ENCODE measurements around the gene IL20.
"Not testable (repeated sequence)": the region's sequence is repeated elsewhere in the genome, so short reads cannot be mapped to it uniquely, and the experiment has no call there.

Gene IL20

DNA sequence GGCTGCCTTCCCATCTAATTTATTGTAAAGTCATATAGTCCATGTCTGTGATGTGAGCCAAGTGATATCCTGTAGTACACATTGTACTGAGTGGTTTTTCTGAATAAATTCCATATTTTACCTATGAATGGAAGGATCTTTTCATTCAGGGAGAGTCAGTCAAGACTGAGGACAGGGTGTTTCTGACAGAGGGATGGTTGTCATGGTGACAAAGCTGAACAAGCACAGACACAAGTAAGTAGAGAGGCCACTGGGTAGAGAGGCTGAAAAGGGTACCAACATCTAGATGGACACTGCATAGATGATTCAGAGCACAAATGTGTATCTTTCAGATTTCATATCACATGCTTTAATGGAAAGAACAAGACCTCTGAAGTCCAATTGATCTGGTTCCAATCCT is 22.6 kb upstream of the IL20 start:
- DNase-seq (ENCODE audit: low read depth in 3 of 3) = no peak

DNA sequence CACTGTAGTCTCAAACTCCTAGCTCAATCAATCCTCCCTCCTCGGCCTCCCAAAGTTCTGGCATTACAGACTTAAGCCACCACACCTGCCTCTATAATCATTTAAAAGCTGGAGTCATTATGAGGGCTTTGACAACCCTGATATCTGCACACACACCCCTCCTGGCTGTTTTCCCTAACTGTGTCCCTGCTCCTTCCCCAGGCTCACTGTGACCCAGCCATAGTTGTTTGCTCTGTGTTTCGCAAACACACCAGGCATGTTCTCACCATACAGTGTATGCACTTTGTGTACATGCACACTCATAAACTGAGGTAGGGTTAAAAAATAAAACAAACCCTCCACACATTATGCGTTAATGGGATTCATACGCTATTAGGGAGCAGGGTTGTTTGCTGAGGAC is 21.8 kb upstream of the IL20 start:
- DNase-seq (ENCODE audit: low read depth in 3 of 3) = no peak

DNA sequence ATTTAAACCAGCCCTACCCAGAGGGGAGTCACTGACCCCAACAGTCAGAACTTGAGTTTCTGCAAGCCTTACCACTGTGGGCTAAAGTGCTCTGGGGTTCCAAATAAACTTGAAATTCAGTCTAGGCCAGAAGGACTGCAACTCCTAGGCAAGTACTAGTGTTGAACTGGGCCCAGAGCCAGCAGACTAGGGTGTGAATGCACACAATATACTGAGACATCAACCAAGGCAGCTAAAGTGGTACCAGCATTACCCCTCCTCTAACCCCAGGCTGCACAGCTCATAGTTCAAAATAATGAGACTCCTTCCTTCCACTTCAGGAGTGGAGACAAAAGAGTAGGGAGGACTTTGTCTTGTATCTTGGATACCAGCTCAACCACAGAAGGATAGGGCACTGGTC is 18.9 kb upstream of the IL20 start:
- no peak for DNase-seq (ENCODE audit: low read depth in 3 of 3)

DNA sequence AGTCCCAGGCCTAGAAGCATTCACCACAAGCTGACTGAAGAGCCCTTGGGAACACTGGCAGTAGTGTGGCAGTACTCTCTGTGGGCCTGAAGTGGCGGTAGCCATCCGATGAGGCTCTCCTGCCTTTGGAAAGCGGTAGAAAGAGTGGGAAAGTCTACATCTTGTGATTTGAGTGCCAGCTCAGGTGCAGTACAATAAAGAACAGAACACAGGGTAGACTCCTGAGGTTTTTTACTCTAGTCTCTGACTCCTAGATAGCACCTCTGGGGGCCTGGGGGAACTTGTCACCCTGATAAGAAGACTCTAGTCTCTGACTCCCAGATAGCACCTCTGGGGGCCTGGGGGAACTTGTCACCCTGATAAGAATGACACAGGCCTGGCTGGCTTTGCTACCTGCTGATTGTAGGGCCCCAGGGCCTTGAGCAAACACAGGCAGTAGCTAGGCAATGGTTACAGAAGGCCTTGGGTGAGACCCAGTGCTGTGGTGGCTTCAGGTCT is 18.0 kb upstream of the IL20 start:
- no peak for DNase-seq (ENCODE audit: low read depth in 3 of 3)

DNA sequence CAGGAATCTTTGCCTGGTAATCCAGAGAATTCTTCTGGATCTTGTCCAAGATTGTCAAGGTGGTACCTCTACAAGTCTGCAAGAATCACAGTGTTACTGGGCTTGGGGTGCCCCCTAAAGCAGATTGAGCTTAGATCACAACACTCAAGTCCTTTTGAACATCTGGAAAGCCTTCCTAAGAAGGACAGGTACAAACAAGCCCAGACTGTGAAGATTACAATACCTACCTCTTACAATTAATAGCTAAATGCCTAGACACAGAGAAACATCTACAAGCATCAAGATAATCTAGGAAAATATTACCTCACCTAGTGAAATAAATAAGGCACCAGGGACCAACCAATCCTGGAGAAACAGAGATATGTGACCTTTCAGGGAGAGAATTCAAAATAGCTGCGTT is 17.5 kb upstream of the IL20 start:
- DNase-seq (ENCODE audit: low read depth in 3 of 3) = no peak

DNA sequence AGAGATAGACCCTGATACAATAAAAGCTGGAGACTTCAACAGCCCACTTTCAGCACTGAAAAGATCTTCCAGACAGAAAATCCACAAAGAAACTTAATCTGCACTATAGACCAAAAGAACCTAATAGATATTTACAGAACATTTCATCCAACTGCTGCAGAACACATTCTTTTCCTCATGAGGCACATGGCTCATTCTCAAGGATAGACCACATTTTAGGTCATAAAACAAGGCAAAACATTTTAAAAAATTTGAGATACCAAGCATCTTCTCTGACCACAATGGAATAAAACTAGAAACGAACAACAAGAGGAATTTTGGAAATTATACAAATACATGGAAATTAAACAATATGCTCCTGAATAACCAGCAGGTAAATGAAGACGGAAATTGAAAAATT is 15.0 kb upstream of the IL20 start:
- no peak for DNase-seq (ENCODE audit: low read depth in 3 of 3)

DNA sequence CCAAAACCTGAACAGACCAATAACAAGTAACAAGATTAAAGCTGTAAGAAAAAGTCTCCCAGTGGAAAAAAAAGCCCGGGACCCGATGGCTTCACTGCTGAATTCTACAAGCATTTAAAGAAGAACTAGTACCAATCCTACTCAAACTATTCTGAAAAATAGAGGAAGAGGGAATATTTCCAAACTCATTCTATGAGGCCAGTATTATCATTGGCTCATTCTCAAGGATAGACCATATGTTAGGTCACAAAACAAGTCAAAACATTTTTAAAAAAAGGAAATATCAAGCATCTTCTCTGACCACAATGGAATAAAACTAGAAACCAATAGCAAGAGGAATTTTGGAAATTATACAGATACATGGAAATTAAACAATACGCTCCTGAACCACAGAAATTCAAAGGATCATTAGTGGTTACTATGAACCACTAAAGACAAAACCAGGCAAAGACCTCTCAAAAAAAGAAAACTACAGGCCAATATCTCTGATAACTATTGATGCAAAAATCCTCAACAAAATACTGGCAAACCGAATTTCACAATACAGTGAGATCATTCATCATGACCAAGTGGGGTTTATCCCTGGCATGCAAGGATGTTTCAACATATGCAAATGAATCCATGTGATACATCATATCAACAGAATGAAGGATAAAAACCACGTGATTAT is 13.9 kb upstream of the IL20 start:
- no peak for DNase-seq (ENCODE audit: low read depth in 3 of 3)

DNA sequence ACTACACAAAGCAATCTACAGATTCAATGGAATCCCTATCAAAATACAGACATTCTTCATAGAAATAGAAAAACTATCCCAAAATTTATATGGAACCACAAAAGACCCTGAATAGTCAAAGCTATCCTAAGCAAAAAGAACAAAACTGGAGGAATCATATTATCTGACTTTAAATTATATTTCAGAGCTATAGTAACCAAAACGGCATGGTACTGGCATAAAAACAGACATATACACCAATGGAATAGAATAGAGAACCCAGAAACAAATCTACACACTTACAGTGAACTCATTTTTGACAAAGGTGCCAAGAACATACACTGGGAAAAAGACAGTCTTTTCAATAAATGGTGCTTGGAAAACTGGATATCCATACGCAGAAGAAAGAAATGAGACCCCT is 12.8 kb upstream of the IL20 start:
- not testable (repeated sequence) for DNase-seq (ENCODE audit: low read depth in 3 of 3)

DNA sequence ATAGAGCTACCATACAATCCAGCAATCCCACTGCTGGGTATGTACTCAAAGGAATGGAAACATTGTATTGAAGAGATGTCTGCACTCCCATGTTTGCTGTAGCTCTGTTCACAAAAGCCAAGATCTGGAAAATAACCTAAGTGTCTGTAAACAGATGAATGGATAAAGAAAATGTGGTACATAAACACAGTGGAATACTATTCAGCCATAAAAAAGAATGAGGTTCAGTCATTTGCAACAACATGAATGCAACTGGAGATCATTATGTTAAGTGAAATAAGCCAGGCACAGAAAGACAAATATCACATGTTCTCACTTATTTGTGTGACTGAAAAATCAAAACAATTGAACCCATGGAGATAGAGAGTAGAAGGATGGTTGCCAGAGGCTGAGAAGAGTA is 11.7 kb upstream of the IL20 start:
- DNase-seq (ENCODE audit: low read depth in 3 of 3) = not testable (repeated sequence)

DNA sequence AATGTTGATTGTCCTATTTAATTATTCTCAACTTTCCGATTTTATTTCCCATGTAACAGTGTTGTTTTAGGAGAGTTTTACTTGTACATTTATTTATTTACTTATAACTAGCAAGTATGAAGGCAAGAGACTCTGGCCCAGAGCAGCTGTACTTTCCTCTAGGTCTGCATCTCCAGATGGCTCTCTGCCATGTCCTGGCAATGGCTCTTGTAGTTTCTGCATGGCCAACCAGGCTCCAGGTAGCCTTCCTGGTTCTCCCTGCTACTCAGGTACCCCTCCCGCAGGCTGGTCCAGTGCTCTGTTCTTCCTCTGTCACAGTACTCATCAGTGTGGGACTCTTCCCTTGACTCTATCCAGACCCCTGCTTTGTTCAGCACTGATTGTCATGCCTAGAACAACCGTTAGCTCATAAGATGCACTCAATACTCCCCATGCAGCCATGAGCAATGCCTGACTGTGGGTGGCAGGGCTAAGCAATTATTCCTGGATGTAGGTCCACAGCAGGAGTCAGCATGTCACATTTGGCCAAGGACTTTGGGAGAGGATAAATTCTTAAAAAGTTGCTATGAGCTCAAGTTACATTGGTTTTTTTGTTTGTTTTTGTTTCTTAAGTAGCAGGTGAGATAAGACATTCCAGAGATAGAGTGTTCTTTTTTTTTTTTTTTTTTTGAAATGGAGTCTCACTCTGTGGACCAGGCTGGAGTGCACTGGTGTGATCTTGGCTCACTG is 10.9 kb upstream of the IL20 start:
- no peak for DNase-seq (ENCODE audit: low read depth in 3 of 3)

DNA sequence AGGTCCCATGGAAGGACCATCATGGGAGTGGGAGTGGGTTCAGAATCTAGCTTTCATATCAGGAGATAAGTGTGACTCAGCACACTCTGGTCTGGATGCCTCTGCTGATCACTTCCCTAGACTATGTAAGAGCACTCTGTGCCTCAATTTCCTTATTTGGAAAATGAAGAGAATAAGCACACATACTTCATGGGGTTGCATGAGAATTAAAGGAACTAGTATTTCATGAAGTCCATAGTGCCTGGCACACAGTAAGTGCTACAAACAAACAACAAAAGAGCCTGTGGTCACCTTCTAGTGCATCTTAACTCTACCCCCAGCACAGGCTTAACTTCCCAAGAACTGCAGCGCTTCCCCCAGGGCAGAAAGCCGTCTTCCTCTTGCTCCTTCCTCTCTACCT is 9.6 kb upstream of the IL20 start:
- DNase-seq (ENCODE audit: low read depth in 3 of 3) = no peak

DNA sequence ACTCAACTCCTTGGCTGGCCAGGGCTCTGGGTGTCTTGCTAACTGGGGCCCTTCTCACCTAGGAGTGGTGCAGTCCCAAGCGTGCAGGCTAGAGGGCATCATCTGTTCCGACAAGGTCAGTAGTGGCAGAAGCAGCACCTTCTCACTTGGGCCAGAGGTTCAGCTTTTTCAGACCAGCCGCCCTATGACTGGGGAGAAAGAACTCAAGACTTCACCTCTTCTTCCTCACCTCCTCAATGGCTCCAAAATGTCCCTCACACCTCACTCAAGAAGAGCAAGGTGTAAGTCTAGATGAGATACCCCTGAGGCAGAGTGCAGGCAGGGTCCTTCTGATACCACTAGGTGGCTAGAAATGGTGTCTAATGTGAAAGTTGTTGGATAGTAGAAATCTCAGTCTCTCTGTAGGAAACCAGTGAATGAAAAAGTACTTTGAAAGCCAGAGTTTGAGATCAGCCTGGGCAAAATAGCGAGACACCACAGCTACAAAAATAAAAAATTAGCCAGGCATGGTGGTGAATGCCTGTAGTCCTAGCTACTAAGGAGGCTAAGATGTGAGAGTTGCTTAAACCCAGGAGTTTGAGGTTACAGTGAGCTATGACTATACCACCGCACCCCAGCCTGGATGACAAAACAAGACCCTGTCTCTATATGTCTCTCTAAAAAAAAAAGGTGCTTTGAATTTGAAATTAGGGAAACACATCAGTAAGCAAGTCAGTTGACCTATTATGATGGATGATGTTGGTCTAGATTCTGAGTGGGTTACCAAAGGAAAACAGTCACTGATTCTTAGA is 8.6 kb upstream of the IL20 start:
- DNase-seq (ENCODE audit: low read depth in 3 of 3) = no peak

DNA sequence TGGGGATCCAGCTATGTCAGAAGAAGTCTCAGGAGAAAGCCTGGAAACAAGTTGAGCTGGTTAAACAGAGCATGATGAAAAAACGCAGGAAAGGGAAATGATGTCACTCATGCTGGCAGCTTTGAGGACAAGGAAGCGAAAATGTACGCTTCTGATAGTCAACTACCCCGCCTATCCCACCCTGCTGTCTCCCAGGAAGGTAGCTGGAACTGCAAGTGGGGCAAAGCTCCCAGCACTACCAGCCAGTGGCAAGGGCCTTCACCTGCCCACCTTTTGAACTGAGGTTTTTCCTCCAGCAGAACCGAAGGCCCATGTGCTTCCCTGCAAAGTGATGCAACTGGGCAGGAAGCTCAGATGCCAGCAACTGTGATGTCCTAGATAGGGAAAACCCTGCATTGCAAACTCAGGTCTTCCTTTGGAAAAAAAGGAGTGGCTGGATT is 6.3 kb upstream of the IL20 start:
- no peak for DNase-seq (ENCODE audit: low read depth in 3 of 3)

DNA sequence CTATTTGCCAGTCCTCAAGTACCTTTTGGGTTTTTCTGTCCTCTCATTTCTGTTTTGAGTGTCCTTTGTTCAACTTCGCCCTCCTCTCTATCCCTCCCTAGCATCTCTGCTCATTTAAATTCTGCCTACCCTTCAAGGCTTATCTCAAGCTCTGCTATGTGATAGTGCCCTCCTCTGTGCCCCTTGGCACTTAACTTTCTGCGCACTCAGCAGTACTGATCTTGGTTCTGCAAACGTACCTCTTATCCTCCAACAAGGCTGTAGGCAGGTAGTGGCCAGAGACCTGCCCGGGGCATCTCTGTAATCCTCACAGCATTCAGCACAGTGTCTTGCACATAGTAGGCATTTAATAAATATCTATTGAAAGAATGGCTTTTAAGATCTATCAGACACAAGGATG is 5.3 kb upstream of the IL20 start:
- no peak for DNase-seq (ENCODE audit: low read depth in 3 of 3)

DNA sequence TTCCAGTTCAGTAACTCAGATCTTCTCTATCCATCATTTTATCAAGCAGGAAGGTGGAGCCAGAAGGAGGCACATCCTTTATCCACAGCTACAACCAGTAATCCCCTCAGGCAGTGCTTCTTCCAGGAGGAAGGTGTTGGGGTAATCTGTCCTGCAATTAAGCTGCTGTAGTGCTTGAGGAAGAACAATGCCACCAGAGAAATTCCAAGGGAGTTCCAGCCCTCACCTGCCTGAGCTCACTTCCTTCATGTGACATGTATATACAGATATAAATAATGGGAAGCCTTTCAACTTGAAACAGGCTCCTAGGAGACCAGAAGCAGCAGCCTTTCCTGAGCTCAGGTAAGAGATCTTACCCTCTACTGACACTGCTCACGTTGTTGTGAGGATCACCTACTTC is 2.2 kb upstream of the IL20 start:
- no peak for DNase-seq (ENCODE audit: low read depth in 3 of 3)

DNA sequence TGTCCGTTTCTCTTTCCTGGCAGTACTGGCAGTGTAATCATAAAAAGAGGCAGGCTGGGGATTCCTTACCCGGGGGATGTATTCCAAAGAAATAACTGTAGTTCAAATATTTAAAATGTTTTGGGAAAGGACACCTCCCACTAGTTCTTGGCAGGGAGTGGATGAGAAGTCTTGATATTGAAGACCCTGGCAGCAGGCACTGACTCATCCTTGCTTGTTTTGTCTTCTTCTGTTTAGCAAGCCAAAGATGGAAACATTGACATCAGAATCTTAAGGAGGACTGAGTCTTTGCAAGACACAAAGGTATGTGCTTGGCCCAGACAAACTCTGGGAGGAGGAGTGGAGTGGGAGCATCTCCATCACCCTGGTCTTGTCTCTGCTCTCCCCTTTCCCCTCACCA is 639 bp downstream of the IL20 start:
- no peak for DNase-seq (ENCODE audit: low read depth in 3 of 3)

DNA sequence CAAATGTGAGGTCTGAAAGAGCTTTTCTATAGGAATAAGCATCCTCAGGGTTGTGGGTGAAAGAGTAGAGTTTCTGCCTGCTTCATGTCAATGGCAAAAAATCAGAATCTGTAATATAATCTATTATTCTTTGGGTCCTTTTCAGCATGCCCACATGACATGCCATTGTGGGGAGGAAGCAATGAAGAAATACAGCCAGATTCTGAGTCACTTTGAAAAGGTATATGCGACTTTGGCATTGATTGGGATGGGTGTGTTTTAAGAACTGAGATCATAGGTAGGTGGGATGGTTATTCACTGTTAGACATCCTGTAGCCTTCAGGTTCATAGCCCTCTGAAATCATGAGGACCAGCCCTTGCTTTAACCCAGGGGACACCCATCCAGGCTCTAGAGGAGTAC is 1.8 kb downstream of the IL20 start:
- no peak for DNase-seq (ENCODE audit: low read depth in 3 of 3)

DNA sequence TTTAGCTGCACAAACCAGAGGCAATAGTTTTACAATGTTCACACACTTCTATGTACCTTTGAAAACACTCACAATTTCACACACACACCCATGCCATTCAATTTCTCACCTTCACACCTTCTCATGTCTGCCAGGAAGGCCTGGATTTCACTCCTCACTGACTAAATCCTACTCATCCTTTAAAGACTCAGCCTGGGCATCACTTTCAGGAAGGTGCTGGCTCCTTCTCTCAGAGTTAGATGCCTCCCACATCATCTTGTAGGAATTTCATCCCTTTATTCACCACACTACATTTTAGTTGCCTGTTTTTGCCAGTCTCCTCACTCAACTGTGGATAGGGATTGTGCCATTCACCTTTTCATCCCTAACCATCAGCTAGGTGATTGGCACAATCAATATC is 2.3 kb downstream of the IL20 start:
- no peak for DNase-seq (ENCODE audit: low read depth in 3 of 3)

DNA sequence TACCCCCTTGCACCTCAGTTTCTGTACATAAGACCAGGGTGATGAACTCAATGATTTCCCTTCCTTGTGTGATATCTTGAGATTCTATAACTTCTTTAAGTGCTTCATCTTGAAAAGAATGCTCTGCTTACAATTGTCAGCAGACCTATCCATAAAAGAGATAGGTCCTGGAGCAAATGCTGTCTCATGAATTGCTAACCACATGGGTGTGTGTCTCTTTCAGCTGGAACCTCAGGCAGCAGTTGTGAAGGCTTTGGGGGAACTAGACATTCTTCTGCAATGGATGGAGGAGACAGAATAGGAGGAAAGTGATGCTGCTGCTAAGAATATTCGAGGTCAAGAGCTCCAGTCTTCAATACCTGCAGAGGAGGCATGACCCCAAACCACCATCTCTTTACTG is 2.8 kb downstream of the IL20 start:
- DNase-seq (ENCODE audit: low read depth in 3 of 3) = no peak

DNA sequence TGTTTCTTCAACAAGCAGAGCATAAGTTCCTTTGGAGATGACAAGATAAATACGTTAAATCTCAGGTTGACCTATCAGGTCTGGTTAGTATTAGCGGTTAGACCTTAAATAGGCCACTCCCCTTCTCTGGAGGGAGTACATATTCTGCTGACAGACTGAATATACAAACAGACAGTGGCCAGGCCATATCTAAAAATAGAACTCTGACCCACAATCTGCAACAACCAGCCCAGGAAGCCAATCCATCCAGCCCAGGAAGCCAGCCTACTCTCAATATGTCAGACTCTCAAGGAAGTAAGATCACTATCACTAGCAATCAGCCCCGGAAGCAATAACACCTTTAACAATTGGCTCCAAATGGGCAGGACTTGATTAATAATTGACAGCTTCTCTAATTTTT is 6.7 kb downstream of the IL20 start:
- DNase-seq (ENCODE audit: low read depth in 3 of 3) = no peak

DNA sequence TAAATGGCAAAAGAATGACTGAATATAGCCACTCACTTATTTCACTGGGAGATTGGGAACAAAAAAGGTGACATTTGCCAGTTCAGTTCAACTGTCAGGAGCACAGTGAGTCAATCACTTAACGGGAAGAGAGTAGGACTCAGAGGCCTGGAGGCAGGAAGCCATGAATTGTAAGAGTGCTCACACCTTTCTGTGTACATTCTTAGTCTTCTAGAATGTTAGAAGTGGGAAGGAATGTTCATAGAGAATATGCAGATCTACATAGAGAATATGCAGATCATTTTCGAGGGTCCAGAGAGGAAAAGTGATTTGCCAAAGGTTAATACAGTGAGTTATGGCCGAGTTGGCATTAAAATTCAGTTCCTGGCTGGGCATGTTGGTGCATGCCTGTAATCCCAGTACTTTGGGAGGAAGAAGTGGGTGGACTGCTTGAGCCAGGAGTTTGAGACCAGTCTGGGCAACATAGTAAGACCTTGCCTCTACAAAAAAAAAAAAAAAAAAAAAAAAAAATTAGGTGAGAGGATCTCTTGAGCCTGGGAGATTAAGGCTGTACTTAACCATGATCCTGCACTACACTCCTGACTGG is 8.3 kb downstream of the IL20 start:
- DNase-seq (ENCODE audit: low read depth in 3 of 3) = no peak

DNA sequence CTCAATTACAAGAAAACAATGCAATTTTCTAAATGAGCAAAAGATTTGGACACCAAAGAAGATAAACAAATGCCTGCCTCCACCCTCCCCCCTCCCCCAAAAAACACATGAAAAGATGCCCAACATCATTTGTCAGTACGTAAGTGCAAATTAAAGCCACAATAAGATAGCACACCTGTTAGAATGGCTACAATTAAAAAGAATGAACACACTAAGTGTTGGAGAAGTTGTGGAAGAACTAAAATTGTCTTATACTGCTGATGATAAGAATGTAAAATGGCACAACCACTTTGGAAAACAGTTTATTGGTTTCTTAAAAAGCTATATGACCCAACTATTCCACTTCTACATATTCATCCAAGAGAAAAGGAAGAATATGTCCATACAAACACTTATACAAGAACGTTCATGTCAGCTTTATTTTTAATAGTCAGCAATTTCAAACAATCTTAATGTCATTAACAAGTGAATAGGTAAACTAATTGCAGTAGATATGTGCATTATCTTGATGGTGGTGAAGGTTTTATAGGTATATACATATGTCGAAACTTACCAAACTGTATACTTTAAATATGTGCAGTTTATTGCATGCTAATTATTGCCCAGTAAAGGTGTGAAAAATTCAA is 10.4 kb downstream of the IL20 start:
- DNase-seq (ENCODE audit: low read depth in 3 of 3) = no peak

Measured in stimulated activated CD4-positive, alpha-beta T cell treated with anti-CD3 and anti-CD28 coated beads, TNF-alpha, amount 100 ng/mL, for 4 hours (primary cell).